Peyer's patch (tissue), 4 donors: ENCODE measurements around the gene NBDY. TPM values are rescaled to one million over a fixed set of nuclear protein-coding genes. Genes with fewer than 3 reads are reported as not detected.

Experiments
- DNase-seq, 3 donors: peaks; one replicate each; pipeline ENCODE4 v3.0.0-alpha.2; 2017 to 2019
- H3K27ac ChIP-seq, 4 donors: fragments of 200-600 bp; sonication (generic); one replicate each; pipeline ENCODE4 v1.5.1; 2016 to 2019
- H3K27me3 ChIP-seq, 2 donors: fragments of 200-600 bp; sonication (generic); one replicate each; pipeline ENCODE4 v1.5.1; 2019
- H3K36me3 ChIP-seq, 3 donors: fragments of 200-600 bp; sonication (generic); one replicate each; pipeline ENCODE4 v1.5.1; 2016 to 2019
- H3K4me1 ChIP-seq, 4 donors: fragments of 200-600 bp; sonication (generic); one replicate each; pipeline ENCODE4 v1.5.1; 2016 to 2019
- H3K4me3 ChIP-seq, 4 donors: fragments of 200-600 bp; sonication (generic); 1 replicate in 3 of 4; 2 replicates in 1 of 4; pipeline ENCODE4 v1.5.1; 2016 to 2019; ENCODE audit warnings: mild to moderate bottlenecking in 1 of 4
- H3K9me3 ChIP-seq, 4 donors: fragments of 200-600 bp; sonication (generic); one replicate each; pipeline ENCODE4 v1.5.1; 2016 to 2019; ENCODE audit warnings: mild to moderate bottlenecking in 1 of 4
- POLR2A ChIP-seq, 2 donors: fragments of 450-650 bp; IDR thresholded peaks; one replicate each; pipeline ENCODE4 v1.5.1; 2017; ENCODE audit warnings: antibody characterized with exemption in 2 of 2, mild to moderate bottlenecking in 2 of 2, moderate library complexity in 2 of 2
- total RNA-seq, 4 donors: library from RNA; depleted of rRNA; stranded (reverse); fragments of >200 nt; gene quantifications; one replicate each; pipeline ENCODE4 v1.1.0, GENCODE V29; 2016
- TF ChIP-seq, protein P1 (sequence below), 6 experiments: fragments of 450-650 bp in 4 of 6; fragments of 200-600 bp in 2 of 6; sonication (generic) in 1 of 6; IDR thresholded peaks; one replicate each; pipeline ENCODE4 v1.5.1; 2017 to 2019; ENCODE audit warnings: antibody characterized with exemption in 6 of 6, mild to moderate bottlenecking in 3 of 6, moderate library complexity in 1 of 6

The NBDY gene
- total RNA-seq, 4 donors from 2014 or later = 9.1 to 14.0 (median 12.7) TPM

DNA sequence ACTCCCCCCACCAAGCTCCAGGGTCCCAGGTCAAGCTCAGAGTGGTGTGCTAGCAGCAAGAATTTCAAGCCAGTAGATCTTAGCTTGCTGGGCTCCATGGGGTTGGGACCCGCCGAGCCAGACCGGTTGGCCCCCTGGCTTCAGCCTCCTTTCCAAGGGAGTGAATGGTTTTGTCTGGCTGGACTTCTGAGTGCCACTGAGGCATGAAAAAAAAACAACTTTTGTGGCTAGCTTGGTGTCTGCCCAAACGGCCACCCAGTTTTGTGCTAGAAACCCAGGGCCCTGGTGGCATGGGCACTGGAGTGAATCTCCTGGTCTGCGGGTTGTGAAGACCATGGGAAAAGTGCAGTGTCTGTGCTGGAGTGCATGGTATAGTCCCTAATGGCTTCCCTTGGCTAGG, 82.6 kb downstream of the NBDY start:
- peak in 1 of 3 donors; percentile 9 for DNase-seq
- no peaks in the 10 kb centered on the region for H3K36me3 ChIP-seq
- H3K4me1 ChIP-seq = no peaks in the 10 kb centered on the region
- H3K27ac ChIP-seq = peak overlapping the region in 1 of 4 donors; percentile 61
- H3K9me3 ChIP-seq = no peaks in the 10 kb centered on the region
- TF ChIP-seq, protein P1, sequence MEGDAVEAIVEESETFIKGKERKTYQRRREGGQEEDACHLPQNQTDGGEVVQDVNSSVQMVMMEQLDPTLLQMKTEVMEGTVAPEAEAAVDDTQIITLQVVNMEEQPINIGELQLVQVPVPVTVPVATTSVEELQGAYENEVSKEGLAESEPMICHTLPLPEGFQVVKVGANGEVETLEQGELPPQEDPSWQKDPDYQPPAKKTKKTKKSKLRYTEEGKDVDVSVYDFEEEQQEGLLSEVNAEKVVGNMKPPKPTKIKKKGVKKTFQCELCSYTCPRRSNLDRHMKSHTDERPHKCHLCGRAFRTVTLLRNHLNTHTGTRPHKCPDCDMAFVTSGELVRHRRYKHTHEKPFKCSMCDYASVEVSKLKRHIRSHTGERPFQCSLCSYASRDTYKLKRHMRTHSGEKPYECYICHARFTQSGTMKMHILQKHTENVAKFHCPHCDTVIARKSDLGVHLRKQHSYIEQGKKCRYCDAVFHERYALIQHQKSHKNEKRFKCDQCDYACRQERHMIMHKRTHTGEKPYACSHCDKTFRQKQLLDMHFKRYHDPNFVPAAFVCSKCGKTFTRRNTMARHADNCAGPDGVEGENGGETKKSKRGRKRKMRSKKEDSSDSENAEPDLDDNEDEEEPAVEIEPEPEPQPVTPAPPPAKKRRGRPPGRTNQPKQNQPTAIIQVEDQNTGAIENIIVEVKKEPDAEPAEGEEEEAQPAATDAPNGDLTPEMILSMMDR (IDR thresholded peaks at IDR 0.05) = no peak
- no peak for TF ChIP-seq POLR2A (IDR thresholded peaks at IDR 0.05)
- H3K4me3 ChIP-seq = no peak overlapping the region
- H3K27me3 ChIP-seq = no peaks in the 10 kb centered on the region

DNA sequence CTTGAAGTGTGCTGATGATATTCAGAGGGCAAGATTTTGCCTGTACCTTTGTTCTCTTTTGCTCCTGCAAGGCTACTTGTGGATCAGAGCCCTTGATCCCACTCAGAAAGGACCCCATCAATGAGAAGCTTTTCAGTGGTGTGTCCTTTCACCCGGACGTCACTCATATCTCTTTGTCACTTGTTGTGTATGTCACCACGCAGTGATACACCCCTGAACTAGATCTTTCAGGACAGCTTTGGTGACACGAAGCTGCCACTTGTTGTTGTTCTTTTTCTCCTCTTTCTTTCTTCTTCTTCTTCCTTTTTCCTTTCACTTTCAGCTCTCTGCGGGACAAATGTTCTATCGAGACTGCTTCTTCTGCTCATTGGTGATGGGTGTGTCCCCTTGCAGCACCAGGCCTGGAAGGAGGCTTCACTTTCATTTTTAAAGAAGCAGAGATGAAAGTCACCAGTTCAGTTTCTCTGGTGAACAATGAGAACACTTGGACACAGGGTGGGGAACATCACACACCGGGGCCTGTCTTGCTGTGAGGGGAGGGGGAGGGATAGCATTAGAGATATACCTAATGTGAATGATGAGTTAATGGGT, 83.6 kb downstream of the NBDY start:
- no peaks in the 10 kb centered on the region for H3K27me3 ChIP-seq
- H3K27ac ChIP-seq = peak overlapping the region; percentile 6 to 61 (median 42)
- H3K4me3 ChIP-seq = peak overlapping the region in 2 of 4 donors; percentile 19 to 37
- H3K9me3 ChIP-seq = no peaks in the 10 kb centered on the region
- TF ChIP-seq, protein P1 (IDR thresholded peaks at IDR 0.05) = no peak
- TF ChIP-seq POLR2A (IDR thresholded peaks at IDR 0.05) = no peak
- no peaks in the 10 kb centered on the region for H3K4me1 ChIP-seq
- DNase-seq = peak in 1 of 3 donors; percentile 2
- no peaks in the 10 kb centered on the region for H3K36me3 ChIP-seq

DNA sequence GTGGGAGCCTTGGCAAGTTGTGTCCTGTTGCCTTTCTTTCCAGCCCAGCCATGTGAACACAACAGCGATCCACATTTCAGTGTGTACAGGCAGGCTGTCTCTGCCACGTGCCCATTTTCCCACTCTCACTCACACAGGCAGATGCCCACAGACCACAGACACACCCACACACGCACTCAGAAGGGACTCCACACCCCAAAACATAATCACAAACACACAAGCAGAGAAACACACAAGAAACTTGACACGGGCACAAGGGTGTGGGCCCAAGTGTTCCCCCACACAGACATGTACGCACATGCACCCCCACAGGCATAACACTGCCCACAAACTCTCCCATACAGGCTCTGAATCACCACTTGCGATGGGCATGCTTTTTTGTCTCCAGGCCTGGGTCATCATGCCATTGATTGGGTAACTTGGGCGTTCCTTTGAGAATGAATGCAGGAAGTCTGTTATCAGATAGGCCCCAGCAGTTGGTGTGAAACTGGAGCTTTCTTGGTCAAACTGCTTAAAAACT, 84.3 kb downstream of the NBDY start:
- H3K27ac ChIP-seq = peak overlapping the region; percentile 6 to 61 (median 42)
- DNase-seq = peak in 2 of 3 donors; percentile 21 to 35
- no peak overlapping the region for H3K4me3 ChIP-seq

GRCh38 chrX:56817179-56817578, 88.1 kb downstream of the NBDY start:
- no peak overlapping the region for H3K4me3 ChIP-seq
- no peaks in the 10 kb centered on the region for H3K9me3 ChIP-seq
- no peak for TF ChIP-seq POLR2A (IDR thresholded peaks at IDR 0.05)
- TF ChIP-seq, protein P1 (IDR thresholded peaks at IDR 0.05) = no peak
- no peaks in the 10 kb centered on the region for H3K27me3 ChIP-seq
- no peak overlapping the region for H3K27ac ChIP-seq
- H3K4me1 ChIP-seq = no peaks in the 10 kb centered on the region
- no peak for DNase-seq
- no peaks in the 10 kb centered on the region for H3K36me3 ChIP-seq

More for the DNA sequence above, 84.3 kb downstream of the NBDY start:
- Histone ChIP-seq H3K36me3 (no peaks in the 10 kb centered on the region), H3K9me3 (no peaks in the 10 kb centered on the region), H3K27me3 (no peaks in the 10 kb centered on the region), H3K4me1 (no peaks in the 10 kb centered on the region)
- no peak for TF ChIP-seq POLR2A (IDR thresholded peaks at IDR 0.05)
- TF ChIP-seq, protein P1 (IDR thresholded peaks at IDR 0.05) = no peak

GRCh38 chrX:56826020-56826419, 97.0 kb downstream of the NBDY start:
- no peaks in the 10 kb centered on the region for H3K9me3 ChIP-seq
- TF ChIP-seq, protein P1 (IDR thresholded peaks at IDR 0.05) = no peak
- TF ChIP-seq POLR2A (IDR thresholded peaks at IDR 0.05) = no peak
- H3K27ac ChIP-seq = no peak overlapping the region
- no peak overlapping the region for H3K4me3 ChIP-seq
- H3K36me3 ChIP-seq = no peaks in the 10 kb centered on the region
- no peaks in the 10 kb centered on the region for H3K27me3 ChIP-seq
- no peak for DNase-seq
- no peaks in the 10 kb centered on the region for H3K4me1 ChIP-seq
